Stimulated activated CD8-positive, alpha-beta memory T cell treated with anti-CD3 and anti-CD28 coated beads, Interleukin-4, amount 100 ng/mL, for 24 hours (primary cell): ENCODE data around the gene RAB4A.
"Not testable (repeated sequence)": the region's sequence is repeated elsewhere in the genome, so short reads cannot be mapped to it uniquely, and the experiment has no call there.

Experiments used
- DNase-seq: peaks from one replicate; pipeline ENCODE4 v3.0.0-alpha.2; 2020; ENCODE audit warnings: low read depth

RAB4A gene

GRCh38 chr1:229298420-229298819 is 27.5 kb downstream of the RAB4A start:
- no peak for DNase-seq

- DNase-seq = no peak
These were observed 28.1 kb downstream of the RAB4A start for GRCh38 chr1:229298887-229299503.

DNA sequence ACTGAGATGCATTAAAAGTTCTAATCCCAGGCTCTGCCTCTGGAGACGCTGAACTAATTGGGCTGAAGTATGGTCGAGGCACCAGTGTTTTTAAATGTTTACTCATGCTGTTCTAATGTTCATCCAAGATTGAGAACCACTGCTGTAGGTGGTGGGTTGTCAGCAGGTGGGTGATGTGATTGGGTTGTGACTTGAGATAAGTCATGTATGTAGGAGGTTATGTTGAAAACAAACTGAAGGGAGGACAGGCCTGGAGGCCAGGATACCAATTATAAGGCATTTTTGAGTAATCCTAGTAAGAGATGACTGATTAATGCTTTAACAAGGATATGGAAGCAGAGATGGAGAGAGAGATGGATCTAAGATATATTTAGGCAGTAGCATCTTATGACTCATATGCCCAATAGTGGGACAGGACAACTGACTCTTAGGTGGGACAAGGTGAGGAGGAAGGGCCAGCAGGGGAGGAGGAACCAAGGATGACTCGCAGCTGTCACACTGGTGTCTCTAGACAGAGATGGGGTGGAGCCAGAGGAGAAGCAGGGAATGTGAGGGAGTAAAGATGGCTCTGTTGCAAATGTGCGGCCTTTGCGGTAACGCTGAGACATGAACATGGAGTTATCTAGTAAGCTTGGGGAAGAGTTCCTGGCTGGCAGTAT is 29.3 kb downstream of the RAB4A start:
- DNase-seq = no peak

GRCh38 chr1:229302740-229303139 is 31.8 kb downstream of the RAB4A start:
- no peak for DNase-seq

GRCh38 chr1:229303855-229304254 is 32.9 kb downstream of the RAB4A start:
- DNase-seq = no peak

DNA sequence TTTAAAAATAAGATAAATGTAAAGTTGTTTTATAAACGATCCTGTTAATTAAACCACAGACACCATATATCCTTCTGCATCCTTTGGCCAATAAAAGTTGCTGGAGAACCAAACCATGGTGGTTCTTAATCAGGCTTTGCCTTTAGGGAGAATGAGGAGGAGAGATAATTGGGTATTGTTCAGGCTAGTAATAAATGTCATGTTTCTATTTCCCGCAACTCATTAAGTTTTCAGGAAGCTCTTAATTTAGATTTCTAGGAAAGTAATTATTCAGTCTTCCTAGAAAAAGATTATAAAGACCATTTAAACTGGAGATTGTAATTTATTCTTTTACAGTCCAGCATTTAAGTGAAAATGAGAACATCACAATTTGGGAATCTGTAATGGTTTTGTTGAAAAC is 34.5 kb downstream of the RAB4A start:
- no peak for DNase-seq

- DNase-seq = no peak
These were observed 38.2 kb downstream of the RAB4A start for GRCh38 chr1:229309074-229309473.

DNA sequence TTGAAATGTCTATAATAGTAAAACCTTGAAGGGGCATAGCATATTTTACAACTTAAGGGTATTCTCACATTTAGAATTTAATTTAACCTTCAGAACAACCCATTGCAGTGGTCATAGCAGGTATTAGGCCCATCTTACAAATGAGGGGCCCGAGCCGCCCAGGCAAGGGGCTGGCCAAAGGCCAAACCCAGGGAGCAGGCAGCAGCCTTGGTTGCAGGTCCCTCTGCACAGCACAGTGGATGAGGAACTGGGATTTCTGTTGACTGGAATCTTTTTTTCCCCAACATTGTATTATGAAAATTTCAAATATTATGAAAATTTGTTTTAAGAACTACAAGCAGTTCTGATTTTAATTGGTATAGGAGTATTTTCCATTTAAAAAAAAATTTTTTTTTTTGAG is 38.8 kb downstream of the RAB4A start:
- DNase-seq = no peak

- DNase-seq = no peak
These were observed 39.9 kb downstream of the RAB4A start for GRCh38 chr1:229310833-229311232.

DNA sequence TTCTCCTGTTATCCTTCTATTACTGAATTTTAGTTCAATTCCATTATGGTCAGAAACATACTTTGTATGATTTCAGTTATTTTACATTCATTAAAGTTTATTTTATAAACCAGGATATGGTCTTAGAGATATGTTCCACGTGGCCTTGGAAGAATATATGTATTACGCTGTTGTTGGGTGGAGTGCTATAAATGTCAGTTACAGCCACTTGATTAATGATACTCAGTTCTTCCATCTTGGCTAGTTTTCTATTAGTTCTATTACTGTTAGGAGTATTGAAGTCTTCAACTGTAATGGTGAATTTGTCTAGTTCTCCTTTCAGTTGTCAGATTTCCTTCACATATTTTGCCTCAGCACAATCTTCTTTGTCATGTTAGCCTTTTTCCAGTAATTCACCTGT is 45.3 kb downstream of the RAB4A start:
- no peak for DNase-seq

DNA sequence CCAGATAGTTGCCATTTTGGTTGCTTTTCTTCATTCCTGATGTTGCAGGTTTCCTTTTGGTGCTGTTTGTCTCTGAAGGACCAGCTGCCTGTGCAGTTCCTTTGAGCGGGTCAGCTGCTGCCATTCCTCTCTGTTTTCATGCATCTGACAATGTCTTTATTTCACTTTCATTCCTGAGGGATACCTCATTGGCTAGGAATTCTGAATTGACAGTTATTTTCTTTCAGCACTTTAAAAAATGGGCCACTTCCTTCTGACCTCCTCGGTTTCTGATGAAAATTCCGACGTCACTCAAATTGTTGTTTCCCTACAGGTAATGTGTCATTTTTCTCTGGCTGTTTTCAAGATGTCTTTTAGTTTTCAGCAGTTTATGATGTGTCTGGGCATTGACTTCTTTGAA is 47.1 kb downstream of the RAB4A start:
- DNase-seq = no peak

DNA sequence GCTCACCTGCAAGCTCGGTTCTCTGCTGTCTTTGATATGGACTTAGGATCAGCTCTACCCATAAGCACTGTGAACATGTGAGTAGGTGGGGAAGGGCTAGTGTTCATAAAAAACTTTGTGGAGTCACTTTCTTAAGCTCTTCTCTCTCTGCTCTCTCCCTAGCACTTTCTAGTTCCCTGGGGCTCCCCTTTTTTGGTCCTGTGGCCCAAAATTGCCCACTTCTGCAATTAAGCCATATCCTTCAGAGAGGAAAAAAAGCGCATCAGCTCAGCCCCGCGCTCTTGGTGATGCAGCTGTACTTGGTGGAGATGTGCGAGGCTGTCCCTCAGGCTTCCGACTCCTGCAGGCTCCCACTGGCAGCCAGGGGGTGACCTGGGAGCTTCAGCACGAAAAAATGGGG is 48.6 kb downstream of the RAB4A start:
- no peak for DNase-seq

GRCh38 chr1:229323201-229323600 is 52.3 kb downstream of the RAB4A start:
- no peak for DNase-seq

GRCh38 chr1:229323885-229324553 is 53.1 kb downstream of the RAB4A start:
- DNase-seq = no peak

DNA sequence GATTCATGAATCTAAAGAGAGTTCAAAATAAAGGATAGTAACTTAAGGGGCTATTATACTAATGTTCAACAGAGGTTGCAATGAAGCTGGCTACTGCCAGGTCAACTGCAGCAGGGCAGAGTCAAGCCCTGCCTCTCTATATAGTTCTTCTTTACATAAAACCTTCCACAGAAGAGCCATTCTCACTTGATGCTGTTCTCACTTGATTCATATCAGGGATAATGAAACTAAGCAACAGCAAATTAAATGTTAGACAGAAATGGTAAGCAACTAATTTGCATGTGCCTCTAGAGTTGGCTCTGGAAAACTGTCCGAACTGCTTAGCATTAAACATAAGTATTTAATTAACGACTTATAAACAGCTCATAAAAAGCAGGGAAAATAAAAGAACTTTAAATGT is 54.5 kb downstream of the RAB4A start:
- DNase-seq = no peak

DNA sequence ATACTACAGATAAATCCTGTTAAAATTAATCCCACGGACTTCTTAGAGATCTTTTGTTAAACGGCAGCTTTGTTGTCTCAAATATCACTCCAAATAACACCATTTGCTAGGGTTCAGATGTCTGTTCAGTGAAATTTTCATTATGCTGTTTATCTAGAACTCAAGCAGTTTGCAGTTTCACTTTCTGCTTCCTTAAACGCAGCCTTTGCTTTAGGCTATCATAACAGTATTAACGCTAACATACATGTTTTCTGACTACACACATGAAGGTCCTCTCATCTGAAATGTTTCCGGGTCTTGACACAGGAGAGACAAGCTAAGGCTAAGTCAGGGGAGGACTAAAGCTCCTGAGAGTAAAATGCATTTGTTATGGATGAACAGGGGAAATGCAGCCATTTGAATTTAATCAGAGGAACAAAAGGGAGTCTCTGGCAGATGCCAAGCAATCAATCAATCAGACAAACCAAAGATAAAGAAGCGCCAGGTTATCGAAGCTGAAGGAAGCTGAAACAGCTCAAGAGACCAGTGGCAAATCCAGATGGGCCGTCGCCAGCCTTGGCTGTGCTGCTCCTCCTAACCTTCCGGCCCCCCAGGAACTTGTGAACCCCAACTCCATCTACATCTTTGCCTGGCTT is 55.1 kb downstream of the RAB4A start:
- DNase-seq = no peak

DNA sequence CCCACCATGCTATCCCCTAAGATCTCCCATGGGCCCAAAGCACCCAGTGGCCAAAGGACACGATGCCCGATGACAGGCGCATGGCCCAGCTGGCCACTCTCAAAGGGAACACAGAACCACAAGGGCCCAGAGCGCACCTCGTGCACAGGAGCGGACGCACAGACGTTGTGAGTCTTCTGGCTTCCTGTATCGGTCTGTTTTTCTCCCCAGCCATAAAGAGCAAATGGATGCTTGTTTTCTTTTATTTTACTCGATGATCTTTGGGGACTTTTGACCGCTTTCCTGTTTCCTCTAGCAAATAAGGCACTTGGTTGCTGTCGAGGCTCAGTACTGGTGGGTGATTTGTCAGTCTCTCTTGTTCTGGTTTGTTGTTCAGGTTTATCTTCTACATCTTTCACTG is 55.7 kb downstream of the RAB4A start:
- no peak for DNase-seq

GRCh38 chr1:229327765-229328164 is 56.9 kb downstream of the RAB4A start:
- DNase-seq = not testable (repeated sequence)

- DNase-seq = no peak
These were observed 57.9 kb downstream of the RAB4A start for GRCh38 chr1:229328598-229329362.

- DNase-seq = no peak
These were observed 63.4 kb downstream of the RAB4A start for GRCh38 chr1:229334269-229334668.

- no peak for DNase-seq
These were observed 63.8 kb downstream of the RAB4A start for GRCh38 chr1:229334716-229335115.

DNA sequence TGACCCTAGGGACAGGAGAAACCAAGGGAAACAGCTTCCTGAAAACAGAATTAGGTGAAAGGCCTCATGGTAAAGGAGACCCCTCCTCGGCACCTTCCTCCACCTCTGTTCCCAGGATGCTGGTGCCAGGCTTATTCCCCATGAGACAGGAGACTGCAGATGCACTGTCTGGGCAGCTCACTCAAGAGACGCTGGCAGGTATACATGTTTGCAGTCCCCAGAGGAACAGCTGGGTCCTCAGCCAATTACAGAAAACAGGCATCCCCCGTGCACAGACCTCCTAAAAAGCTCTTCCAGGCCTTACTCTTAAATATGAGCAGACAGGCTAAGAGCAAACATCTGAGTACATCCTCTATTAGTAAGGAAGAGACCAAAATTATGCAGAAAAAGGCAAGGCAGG is 65.4 kb downstream of the RAB4A start:
- no peak for DNase-seq
